ENCODE measurements around the gene NANOS2. TPM values are rescaled to one million over a fixed set of nuclear protein-coding genes. Genes with fewer than 3 reads are reported as not detected.

The NANOS2 gene
- total RNA-seq, 1 donor from 2014 or later = not detected

DNA sequence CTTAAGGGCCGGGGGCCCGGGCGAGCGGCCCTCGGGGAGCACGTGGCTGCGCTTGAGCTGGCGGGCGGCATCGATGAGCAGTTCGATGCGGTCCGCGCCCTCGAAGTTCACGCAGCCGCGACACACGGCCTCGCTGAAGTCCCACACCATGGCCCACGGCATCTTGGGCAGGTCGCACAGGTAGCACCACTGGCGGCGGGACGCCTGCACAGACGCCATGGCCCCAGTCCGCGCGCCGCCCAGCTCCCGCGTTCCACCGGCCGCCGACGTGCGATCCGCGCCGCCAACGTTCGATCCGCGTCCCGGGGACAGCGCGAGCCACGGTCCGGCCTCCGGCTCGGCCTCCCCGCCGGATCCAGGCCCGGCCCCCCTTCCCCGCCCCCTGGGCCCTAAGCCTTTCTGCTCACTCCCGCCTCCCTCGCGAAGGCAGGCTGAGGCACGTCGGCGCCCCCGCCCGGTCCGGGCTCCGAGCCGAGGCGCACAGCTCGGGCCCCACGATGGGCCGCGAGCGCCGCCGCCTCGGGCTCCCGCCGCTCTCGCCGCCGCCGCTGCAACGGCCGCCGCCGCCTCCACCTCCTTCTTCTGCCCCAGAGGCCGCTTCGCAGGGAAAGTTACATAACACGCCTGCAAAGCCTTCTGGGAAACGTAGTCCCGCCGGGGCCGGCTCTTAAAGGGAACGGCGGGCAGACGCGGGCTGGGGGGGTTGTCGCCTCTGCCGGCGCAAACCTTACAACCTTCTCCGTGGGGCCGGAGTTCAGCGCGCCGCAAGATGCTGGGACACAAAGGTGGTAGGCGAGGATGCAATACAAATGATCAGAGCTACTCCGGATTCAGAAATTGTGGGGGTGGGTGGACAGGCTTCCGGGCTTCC is 28.8 kb downstream of the NANOS2 start, which contains the start of gene IRF2BP1:
IRF2BP1 (minus strand) TSS at position 586 of the 871 bp plus-strand sequence; CDS start at position 219, 367 bp downstream.
- Mint-ChIP-seq H3K9me3 (ENCODE audit: unreplicated experiment) (no peaks in the 10 kb centered on the region), H3K36me3 (ENCODE audit: unreplicated experiment) (peaks cover 7% of the 10 kb centered on the region), H3K27me3 (ENCODE audit: unreplicated experiment) (no peaks in the 10 kb centered on the region), H3K4me3 (ENCODE audit: unreplicated experiment) (peak within 1 kb of the TSS; percentile 96), H3K27ac (ENCODE audit: unreplicated experiment) (peak within 1 kb of the TSS; percentile 98), H3K4me1 (ENCODE audit: unreplicated experiment) (peaks cover 22% of the 10 kb centered on the region)
- DNase-seq (ENCODE audit: extremely low spot score, unreplicated experiment) = peak; percentile 96
- TF ChIP-seq, protein P1, sequence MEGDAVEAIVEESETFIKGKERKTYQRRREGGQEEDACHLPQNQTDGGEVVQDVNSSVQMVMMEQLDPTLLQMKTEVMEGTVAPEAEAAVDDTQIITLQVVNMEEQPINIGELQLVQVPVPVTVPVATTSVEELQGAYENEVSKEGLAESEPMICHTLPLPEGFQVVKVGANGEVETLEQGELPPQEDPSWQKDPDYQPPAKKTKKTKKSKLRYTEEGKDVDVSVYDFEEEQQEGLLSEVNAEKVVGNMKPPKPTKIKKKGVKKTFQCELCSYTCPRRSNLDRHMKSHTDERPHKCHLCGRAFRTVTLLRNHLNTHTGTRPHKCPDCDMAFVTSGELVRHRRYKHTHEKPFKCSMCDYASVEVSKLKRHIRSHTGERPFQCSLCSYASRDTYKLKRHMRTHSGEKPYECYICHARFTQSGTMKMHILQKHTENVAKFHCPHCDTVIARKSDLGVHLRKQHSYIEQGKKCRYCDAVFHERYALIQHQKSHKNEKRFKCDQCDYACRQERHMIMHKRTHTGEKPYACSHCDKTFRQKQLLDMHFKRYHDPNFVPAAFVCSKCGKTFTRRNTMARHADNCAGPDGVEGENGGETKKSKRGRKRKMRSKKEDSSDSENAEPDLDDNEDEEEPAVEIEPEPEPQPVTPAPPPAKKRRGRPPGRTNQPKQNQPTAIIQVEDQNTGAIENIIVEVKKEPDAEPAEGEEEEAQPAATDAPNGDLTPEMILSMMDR (IDR thresholded peaks at IDR 0.05) = no peak

DNA sequence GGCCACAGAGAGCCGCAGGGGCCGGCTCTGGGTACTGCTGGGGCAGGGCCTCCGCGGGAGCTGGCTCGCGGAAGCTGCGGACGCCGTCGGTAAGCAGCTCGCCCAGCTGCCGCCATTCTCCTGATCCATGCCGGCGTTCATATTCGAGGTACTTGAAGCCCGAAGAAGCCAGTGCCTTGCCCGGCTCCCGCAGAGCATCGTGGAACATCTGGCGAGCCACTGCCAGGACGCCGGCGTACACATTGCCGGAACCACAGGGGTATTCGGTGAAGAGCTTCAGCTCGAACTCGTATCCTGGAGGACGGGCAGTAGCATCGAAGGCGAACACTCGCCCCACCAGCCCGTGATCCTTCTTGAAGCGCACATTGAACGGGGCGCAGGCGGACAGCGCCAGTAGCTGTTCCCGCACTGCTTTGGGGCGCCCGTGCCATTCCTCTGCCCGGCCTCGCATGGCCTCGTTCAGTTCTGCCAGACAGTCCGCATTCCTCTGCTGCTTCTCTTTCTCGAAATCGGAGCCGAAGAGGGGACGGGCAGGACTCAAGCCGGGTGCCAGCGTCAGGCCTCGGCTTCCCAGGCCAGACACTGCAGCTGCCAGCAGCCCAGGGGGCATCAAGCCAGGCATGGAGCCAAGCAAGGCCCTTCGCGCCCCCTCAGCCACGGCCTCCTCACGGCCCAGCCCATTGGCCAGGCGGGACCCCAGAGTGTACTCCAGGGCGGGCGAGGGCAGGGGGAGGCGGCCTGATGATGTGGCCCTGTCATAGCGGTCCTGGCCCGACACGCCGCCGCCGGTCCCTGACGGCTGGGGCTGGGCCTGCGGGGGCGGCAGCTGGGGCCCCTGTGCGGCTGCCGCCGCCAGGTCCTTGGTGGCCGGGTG is 29.7 kb downstream of the NANOS2 start:
- Mint-ChIP-seq H3K4me1 (ENCODE audit: unreplicated experiment) (peaks cover 22% of the 10 kb centered on the region), H3K36me3 (ENCODE audit: unreplicated experiment) (peaks cover 5% of the 10 kb centered on the region), H3K27ac (ENCODE audit: unreplicated experiment) (no peak overlapping the region), H3K9me3 (ENCODE audit: unreplicated experiment) (no peaks in the 10 kb centered on the region), H3K4me3 (ENCODE audit: unreplicated experiment) (peak overlapping the region; percentile 57), H3K27me3 (ENCODE audit: unreplicated experiment) (no peaks in the 10 kb centered on the region)
- DNase-seq (ENCODE audit: extremely low spot score, unreplicated experiment) = no peak
- TF ChIP-seq, protein P1 (IDR thresholded peaks at IDR 0.05) = no peak

DNA sequence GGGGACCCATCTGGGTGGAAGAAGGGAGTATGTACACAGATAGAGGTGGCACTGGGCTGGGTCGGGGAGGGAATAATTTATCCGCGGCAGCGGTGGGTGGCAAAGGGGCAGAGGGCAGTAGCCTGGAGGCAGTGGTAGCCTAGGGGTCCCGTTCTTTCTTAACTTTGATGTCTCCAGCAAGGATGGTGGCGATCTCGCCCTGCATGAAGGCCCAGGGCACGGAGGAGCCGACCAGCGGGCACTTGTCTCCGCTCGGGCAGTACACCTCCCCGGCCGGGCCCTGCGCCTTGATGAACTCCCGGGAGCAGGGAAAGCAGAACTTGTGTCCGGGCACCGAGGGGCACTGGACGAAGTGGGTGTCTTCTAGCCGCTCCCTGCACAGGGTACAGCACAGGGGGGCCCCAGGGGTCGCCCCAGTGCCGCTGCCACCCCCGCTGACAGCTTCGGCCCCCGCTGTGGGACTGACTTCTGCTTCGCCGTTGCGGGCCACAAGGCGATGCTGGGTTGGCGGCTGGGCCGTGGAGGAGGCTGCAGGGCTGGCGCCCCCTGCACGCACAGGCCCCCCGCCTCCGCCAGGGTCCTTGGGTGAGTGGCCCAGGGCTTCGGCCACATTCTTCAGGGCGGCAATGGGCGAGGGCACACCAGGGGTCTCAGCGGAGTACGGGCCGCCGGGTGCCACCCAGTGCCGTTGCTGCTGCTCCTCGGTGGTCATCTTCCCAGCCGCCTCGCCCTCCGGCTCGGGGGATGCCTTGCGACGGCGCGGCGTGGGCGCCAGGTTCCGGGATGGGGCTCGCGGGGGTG is 30.5 kb downstream of the NANOS2 start:
- Mint-ChIP-seq H3K36me3 (ENCODE audit: unreplicated experiment) (peaks cover 5% of the 10 kb centered on the region), H3K27ac (ENCODE audit: unreplicated experiment) (no peak overlapping the region), H3K4me3 (ENCODE audit: unreplicated experiment) (peak overlapping the region; percentile 69), H3K27me3 (ENCODE audit: unreplicated experiment) (no peaks in the 10 kb centered on the region), H3K4me1 (ENCODE audit: unreplicated experiment) (peaks cover 22% of the 10 kb centered on the region), H3K9me3 (ENCODE audit: unreplicated experiment) (no peaks in the 10 kb centered on the region)
- DNase-seq (ENCODE audit: extremely low spot score, unreplicated experiment) = no peak
- TF ChIP-seq, protein P1 (IDR thresholded peaks at IDR 0.05) = no peak

DNA sequence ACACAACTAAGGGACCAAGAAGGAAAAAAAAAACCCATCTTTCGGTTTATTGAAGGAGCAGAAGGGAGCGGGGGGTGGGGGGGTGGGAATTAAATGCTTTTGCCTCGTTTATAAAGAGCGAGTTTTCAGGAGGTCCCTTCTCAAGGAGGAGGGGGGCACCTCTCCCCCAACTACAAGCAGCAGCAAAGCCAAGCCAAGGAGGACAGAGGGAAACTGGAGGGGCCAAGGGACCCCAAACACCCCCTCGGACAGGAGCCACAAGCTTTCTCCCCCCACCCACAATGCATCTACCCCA is 31.0 kb downstream of the NANOS2 start:
- H3K27me3 Mint-ChIP-seq (ENCODE audit: unreplicated experiment) = no peaks in the 10 kb centered on the region
- H3K9me3 Mint-ChIP-seq (ENCODE audit: unreplicated experiment) = no peaks in the 10 kb centered on the region
- TF ChIP-seq, protein P1 (IDR thresholded peaks at IDR 0.05) = peak; percentile 32
- peak overlapping the region; percentile 69 for H3K4me3 Mint-ChIP-seq (ENCODE audit: unreplicated experiment)
- H3K36me3 Mint-ChIP-seq (ENCODE audit: unreplicated experiment) = peaks cover 5% of the 10 kb centered on the region
- DNase-seq (ENCODE audit: extremely low spot score, unreplicated experiment) = no peak
- peaks cover 25% of the 10 kb centered on the region for H3K4me1 Mint-ChIP-seq (ENCODE audit: unreplicated experiment)
- peak overlapping the region; percentile 57 for H3K27ac Mint-ChIP-seq (ENCODE audit: unreplicated experiment)
